Upper lobe of left lung (tissue), 4 donors: Measurements from ENCODE around the gene GDAP1L1.

Experiments
- EP300 ChIP-seq, 4 donors: sonication (generic); formaldehyde crosslinking; IDR thresholded peaks; one replicate each; pipeline ENCODE4 v1.5.1; 2017; ENCODE audit warnings: antibody characterized with exemption in 4 of 4, control low read depth in 2 of 4
- POLR2A ChIP-seq, 4 donors: fragments of 450-650 bp; IDR thresholded peaks; one replicate each; pipeline ENCODE4 v1.5.1; 2016 to 2017; ENCODE audit warnings: antibody characterized with exemption in 4 of 4, mild to moderate bottlenecking in 2 of 4
- TF ChIP-seq, protein P1 (sequence below), 6 experiments: fragments of 450-650 bp in 4 of 6; fragments of 200-600 bp in 2 of 6; sonication (generic) in 2 of 6; IDR thresholded peaks; one replicate each; pipeline ENCODE4 v1.5.1; 2016 to 2019; ENCODE audit warnings: antibody characterized with exemption in 6 of 6

DNA sequence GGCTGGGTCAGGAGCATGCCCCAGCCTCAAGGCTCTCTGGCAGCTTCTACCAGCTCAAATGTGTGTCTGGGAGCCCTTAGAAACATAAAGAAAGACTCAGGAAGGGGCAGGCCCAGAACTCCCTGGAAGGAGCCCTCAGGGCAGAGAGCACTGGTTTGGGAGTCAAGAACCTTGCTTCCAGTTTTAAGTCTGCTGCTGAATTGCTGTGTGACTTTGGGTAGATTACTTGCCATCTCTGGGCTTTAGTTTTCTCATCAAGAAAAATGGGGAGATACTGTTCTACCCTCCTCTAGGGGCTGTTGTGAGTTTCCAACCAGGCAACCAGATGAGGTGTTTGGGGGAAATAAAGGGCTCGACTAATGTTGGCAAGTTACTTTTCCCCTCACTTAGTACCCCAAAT lies 8.8 kb downstream of the GDAP1L1 start:
- TF ChIP-seq POLR2A (IDR thresholded peaks at IDR 0.05) (no peak), EP300 (IDR thresholded peaks at IDR 0.05) (no peak)
- TF ChIP-seq, protein P1, sequence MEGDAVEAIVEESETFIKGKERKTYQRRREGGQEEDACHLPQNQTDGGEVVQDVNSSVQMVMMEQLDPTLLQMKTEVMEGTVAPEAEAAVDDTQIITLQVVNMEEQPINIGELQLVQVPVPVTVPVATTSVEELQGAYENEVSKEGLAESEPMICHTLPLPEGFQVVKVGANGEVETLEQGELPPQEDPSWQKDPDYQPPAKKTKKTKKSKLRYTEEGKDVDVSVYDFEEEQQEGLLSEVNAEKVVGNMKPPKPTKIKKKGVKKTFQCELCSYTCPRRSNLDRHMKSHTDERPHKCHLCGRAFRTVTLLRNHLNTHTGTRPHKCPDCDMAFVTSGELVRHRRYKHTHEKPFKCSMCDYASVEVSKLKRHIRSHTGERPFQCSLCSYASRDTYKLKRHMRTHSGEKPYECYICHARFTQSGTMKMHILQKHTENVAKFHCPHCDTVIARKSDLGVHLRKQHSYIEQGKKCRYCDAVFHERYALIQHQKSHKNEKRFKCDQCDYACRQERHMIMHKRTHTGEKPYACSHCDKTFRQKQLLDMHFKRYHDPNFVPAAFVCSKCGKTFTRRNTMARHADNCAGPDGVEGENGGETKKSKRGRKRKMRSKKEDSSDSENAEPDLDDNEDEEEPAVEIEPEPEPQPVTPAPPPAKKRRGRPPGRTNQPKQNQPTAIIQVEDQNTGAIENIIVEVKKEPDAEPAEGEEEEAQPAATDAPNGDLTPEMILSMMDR (IDR thresholded peaks at IDR 0.05) = no peak
